ENCODE measurements around the gene TNRC6C. TPM values are rescaled to one million over a fixed set of nuclear protein-coding genes. Genes with fewer than 3 reads are reported as not detected.

TNRC6C gene
- total RNA-seq, 2 donors from 2014 or later: 8.9 to 9.0 TPM

DNA sequence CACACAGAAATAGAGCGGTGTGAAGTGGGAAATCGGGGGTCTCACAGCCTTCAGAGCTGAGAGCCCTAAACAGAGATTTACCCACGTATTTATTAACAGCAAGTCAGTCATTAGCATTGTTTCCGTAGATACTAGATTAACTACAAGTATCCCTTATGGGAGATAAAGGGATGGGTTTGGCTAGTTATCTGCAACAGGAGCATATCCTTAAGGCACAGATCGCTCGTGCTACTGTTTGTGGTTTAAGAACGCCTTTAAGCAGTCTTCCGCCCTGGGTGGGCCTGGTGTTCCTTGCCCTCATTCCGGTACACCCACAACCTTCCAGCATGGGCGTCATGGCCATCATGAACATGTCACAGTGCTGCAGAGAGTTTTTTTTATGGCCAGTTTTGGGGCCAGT is 143.0 kb downstream of the TNRC6C start:
- Histone ChIP-seq H3K9me3 (no peaks in the 10 kb centered on the region), H3K4me3 (no peak overlapping the region), H3K36me3 (peaks cover 5% of the 10 kb centered on the region), H3K9ac (ENCODE audit: low read depth in 2 of 2, low read length in 2 of 2) (no peak overlapping the region), H3K4me1 (no peaks in the 10 kb centered on the region), H3K27me3 (no peaks in the 10 kb centered on the region), H3K27ac (no peak overlapping the region)
- no peak for DNase-seq
- TF ChIP-seq, protein P1, sequence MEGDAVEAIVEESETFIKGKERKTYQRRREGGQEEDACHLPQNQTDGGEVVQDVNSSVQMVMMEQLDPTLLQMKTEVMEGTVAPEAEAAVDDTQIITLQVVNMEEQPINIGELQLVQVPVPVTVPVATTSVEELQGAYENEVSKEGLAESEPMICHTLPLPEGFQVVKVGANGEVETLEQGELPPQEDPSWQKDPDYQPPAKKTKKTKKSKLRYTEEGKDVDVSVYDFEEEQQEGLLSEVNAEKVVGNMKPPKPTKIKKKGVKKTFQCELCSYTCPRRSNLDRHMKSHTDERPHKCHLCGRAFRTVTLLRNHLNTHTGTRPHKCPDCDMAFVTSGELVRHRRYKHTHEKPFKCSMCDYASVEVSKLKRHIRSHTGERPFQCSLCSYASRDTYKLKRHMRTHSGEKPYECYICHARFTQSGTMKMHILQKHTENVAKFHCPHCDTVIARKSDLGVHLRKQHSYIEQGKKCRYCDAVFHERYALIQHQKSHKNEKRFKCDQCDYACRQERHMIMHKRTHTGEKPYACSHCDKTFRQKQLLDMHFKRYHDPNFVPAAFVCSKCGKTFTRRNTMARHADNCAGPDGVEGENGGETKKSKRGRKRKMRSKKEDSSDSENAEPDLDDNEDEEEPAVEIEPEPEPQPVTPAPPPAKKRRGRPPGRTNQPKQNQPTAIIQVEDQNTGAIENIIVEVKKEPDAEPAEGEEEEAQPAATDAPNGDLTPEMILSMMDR (IDR thresholded peaks at IDR 0.05): no peak
- intact Hi-C loops (cut with DNase I): no loop called here

DNA sequence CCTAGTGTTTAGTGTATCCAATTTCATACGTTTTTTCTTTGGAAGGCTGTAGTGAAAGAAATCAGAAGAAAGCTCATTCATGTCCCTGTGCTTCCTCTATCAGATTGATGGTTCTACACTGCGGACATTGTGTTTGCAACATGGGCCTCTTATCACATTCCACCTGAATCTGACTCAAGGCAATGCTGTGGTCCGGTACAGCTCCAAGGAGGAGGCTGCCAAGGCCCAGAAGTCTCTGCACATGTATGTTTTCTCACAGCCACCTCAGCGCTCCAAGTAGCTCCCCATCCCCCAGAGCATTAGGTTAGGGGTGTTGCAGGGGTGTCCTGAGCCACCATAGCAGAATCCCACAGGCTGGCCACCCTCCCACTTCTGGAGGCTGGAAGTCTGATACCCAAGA is 144.8 kb downstream of the TNRC6C start:
- Histone ChIP-seq H3K9ac (ENCODE audit: low read depth in 2 of 2, low read length in 2 of 2) (no peak overlapping the region), H3K27ac (no peak overlapping the region), H3K36me3 (peaks cover 3% of the 10 kb centered on the region), H3K4me3 (no peak overlapping the region), H3K4me1 (no peaks in the 10 kb centered on the region), H3K9me3 (no peaks in the 10 kb centered on the region), H3K27me3 (no peaks in the 10 kb centered on the region)
- intact Hi-C loops (cut with DNase I): no loop called here
- TF ChIP-seq, protein P1 (IDR thresholded peaks at IDR 0.05): no peak
- DNase-seq: no peak

DNA sequence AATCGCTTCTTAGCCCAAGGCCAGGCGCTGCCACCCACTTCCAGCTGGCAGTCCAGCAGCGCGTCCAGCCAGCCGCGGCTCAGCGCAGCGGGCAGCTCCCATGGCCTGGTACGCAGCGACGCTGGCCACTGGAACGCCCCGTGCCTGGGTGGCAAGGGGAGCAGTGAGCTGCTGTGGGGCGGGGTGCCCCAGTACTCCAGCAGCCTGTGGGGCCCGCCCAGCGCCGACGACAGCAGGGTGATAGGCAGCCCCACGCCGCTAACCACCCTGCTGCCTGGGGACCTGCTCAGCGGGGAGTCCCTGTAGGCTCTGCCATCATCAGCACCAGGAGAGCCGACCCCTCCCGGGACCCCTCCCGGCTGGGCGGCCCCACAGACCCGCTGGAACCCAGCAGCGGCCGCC is 146.0 kb downstream of the TNRC6C start:
- Histone ChIP-seq H3K4me3 (no peak overlapping the region), H3K36me3 (no peaks in the 10 kb centered on the region), H3K27ac (no peak overlapping the region), H3K27me3 (no peaks in the 10 kb centered on the region), H3K9ac (ENCODE audit: low read depth in 2 of 2, low read length in 2 of 2) (no peak overlapping the region), H3K4me1 (no peaks in the 10 kb centered on the region), H3K9me3 (no peaks in the 10 kb centered on the region)
- intact Hi-C loops (cut with DNase I): no loop called here
- DNase-seq: no peak
- TF ChIP-seq, protein P1 (IDR thresholded peaks at IDR 0.05): no peak

DNA sequence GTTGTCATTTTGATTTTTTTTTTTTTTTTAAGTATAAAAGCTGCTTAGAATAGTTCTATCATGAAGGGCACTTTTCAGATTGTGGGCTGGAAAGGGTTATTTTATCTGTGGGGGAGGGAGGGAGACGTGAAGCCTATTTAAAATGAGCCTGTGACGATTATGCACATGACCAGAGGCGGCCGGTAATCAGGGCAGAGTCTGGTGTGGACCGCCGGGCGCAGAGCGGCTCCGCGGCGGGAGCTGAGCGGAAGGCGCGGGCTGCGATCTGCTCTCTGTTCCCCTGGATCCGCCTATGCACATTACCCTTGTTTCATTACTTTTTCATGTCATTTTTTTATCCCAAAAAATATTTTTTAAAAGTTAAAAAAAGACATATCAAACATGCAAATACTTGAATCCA is 146.6 kb downstream of the TNRC6C start:
- Histone ChIP-seq H3K4me3 (no peak overlapping the region), H3K27me3 (no peaks in the 10 kb centered on the region), H3K4me1 (no peaks in the 10 kb centered on the region), H3K27ac (no peak overlapping the region), H3K9me3 (no peaks in the 10 kb centered on the region), H3K9ac (ENCODE audit: low read depth in 2 of 2, low read length in 2 of 2) (no peak overlapping the region), H3K36me3 (no peaks in the 10 kb centered on the region)
- TF ChIP-seq, protein P1 (IDR thresholded peaks at IDR 0.05): no peak
- no peak for DNase-seq
- intact Hi-C loops (cut with DNase I): no loop called here

DNA sequence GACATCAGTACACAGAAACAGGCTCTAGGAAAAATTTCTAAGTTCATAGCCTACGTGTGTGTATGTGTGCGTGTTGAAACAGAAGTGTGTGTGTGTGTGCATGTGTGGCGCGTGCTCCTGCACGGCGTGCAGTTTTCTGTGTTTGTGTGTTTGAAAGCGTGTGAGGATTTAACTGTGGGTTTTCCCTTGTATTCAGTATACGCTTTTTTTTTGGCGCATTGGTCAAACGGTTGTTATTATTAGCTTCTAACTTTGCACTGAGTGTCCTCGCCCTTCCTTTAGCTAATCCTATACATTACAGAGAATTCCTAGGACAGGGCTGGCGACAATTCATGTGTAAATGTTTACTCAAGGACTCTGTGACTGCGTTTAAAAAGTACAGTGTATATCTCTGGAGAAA is 147.0 kb downstream of the TNRC6C start:
- Histone ChIP-seq H3K36me3 (no peaks in the 10 kb centered on the region), H3K9me3 (no peaks in the 10 kb centered on the region), H3K4me1 (no peaks in the 10 kb centered on the region), H3K27me3 (no peaks in the 10 kb centered on the region), H3K9ac (ENCODE audit: low read depth in 2 of 2, low read length in 2 of 2) (no peak overlapping the region), H3K27ac (no peak overlapping the region), H3K4me3 (no peak overlapping the region)
- intact Hi-C loops (cut with DNase I): no loop called here
- TF ChIP-seq, protein P1 (IDR thresholded peaks at IDR 0.05): no peak
- no peak for DNase-seq

DNA sequence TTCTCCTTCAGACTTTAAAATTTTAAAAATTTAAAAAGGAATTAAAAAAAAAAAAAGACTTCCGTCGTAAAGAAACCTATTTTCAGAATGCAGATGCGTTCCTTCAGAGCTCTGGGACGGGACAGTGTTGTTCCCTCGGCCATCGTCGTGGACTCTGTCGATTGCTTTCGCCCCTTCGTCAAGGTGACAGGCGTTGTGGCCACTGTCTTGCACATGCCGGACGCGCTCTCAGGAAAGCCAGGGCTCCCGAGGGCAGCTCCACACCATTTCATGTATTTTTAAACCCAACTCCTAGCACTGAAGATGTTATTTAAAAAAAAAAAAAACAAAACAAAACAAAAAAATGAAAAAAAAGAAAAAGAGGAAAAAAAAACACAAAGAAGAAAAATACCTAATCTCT is 147.7 kb downstream of the TNRC6C start:
- intact Hi-C loops (cut with DNase I): no loop called here
- Histone ChIP-seq H3K9me3 (no peaks in the 10 kb centered on the region), H3K27me3 (no peaks in the 10 kb centered on the region), H3K9ac (ENCODE audit: low read depth in 2 of 2, low read length in 2 of 2) (no peak overlapping the region), H3K4me1 (no peaks in the 10 kb centered on the region), H3K4me3 (no peak overlapping the region), H3K27ac (no peak overlapping the region), H3K36me3 (no peaks in the 10 kb centered on the region)
- no peak for DNase-seq
- TF ChIP-seq, protein P1 (IDR thresholded peaks at IDR 0.05): no peak
